GM19452 (cell line): ENCODE data around the gene FAM118B.

Experiments used
- ATAC-seq: cut with Tn5 transposase; IDR thresholded peaks from one replicate; pipeline ENCODE4 v1.9.1; 2021; ENCODE audit not compliant: unreplicated experiment

FAM118B gene

DNA sequence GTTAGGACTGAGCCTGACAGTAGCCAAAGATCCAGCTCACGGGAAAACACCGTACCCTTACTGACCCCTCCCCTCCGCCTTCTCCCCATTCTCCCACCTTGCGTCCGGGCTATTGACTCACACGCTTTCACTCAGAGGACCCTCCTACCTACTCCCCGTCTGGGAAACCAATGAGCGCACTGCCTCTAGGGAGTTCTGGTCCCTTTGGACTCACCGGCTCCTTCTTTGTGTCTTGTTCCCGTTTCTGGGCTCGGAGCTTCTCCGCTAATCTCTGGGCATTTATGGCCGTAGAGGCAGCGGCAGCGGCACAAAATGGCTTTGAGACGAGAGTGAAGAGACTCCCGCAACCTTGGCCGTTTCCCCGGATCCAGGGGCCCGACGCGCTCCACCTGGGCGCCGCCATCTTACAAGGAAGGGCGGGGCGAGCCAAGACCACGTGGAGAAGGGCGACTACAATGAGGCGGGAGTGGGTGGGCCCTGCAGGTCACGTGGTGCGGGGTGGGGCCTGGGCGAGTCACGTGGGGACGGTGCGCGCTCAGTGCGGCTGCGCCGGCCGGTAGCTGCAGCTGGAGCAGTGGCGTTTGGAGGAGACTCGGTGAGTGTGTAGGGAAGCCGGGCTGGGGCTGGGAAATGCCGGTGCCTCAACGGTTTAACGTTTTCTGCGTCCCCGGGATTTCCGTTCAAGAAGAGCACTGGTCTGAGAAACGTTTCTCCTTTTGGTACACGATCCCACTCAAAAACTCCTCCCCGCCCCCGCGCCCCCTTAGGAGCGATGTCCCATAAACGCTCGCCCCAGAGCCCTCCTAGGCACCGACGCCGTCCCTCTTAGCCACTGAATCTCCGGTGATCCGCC, at the start of gene FAM118B, which contains the start of gene RPUSD4:
Gene FAM118B, plus strand, starts transcription at position 547 of the 853 bp plus-strand sequence. CDS start 23,220 bp downstream, outside the sequence.
Gene RPUSD4, minus strand, starts transcription at position 415 of the 853 bp plus-strand sequence. Its CDS starts 12 bp downstream, at position 403.
- peak; percentile 96 for ATAC-seq

- no peak for ATAC-seq
Observed at GRCh38 chr11:126162306-126163030, 49.1 kb upstream of the FAM118B start.

- ATAC-seq = no peak
Observed at GRCh38 chr11:126163074-126163700, 48.4 kb upstream of the FAM118B start.

DNA sequence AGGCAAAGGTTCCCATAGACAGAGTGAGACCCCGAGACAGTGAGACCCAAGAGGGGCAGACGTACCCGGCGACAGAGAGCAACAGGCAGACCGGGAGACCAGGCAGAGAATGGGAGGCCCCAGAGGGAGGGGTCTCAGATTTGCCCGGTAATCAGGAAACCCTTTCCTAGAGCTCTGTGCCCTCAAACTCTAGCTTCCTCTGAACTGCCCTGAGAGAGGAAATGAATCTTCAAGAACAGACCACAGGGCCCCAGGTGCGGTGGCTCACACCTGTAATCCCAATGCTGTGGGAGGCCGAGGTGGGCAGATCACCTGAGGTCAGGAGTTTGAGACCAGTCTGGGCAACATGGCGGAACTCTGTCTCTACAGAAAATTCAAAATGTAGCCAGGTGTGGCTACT, 47.8 kb upstream of the FAM118B start:
- ATAC-seq = no peak

DNA sequence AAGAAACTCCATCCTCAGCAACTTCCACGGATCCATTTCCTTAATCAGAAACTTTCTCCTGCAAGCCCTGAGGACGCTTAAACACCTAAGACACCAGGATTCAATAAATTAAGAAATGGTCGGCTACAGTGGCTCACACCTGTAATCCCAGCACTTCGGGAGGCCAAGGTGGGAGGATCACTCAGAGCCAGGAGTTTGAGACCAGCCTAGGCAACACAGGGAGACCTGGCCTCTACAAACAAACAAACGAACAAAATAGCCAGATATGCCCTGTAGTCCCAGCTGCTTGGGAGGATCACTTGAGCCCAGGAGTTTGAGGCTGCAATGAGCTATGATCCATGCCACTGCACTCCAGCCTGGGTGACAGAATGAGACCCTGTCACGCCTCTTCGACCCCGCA, 46.8 kb upstream of the FAM118B start:
- ATAC-seq = no peak

DNA sequence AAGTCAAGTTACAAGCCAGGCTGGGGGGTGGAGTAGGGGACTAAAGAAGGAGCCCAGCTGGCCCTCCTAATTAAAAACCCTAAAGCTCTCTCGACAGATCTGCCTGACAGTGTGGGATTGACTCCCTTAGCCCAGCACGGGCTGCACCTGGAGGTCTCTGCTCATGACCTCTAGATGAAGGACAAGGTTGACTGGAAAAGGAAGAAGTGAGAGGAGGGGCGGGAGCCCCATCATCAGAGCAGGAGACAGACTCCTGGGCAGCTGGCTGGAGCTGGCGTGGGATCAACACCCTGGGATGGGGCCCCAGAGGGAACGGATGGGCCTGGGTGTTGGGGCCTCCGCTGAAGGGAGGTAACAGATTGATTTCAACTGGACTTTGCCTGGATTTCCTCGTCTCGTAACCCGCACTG, 46.3 kb upstream of the FAM118B start:
- ATAC-seq = no peak

GRCh38 chr11:126165757-126166156, 45.8 kb upstream of the FAM118B start:
- ATAC-seq = no peak

DNA sequence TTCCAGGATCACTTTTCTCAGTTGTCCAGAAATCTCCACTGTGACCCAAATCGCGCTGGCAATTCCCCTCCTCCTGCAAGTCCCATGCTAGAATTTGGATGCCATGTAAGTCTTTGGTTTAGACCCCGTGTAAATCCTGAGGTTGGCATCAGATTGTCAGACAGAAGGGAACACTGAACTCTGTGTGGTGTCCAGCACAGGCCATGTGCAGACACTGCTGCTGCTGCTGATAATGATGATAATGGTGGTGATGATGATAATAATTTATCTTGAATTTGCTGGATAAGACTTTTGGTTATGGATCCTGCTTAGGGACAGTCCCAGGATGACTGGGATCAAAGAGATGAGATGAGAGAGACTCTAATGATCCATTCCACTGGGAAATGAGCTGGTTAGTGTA, 45.2 kb upstream of the FAM118B start:
- no peak for ATAC-seq

DNA sequence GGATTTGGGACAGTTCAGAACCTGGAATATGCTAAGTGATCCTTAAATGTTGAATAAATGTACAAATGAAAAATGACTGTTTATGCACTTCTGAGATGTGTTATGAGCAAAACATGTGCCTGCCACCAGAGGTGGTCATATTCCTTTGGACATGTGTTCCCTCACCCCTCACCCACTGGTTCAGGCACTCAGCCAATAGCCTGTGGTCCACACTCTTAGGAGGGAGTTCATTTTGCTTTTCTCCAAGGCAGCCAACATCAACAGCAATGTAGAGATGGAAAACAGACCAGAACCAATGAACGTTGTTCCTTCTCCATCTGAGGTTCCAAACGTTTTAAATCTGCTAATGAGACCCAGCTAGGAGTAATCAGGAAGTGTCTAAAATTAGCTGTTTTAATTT, 44.1 kb upstream of the FAM118B start:
- ATAC-seq = no peak

DNA sequence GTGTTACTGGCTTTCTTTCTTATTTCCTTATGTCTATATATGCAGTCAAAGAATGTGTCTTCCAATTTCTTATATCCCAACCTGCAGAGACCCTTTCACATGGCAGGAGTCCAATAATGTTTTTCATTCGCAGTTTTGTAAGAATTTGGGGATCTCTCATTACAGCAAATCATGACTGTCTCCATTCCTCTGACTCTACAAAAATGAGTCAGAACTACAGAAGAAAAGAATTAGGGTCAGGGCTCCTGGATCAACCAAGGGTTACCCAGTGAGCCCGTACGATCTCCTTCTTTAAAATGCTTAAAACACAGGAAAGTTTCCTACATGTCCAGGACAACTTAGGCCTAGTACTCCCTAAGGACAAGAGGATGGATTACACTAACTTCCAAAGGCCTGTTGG, 42.3 kb upstream of the FAM118B start:
- ATAC-seq = no peak

GRCh38 chr11:126172596-126173038, 39.0 kb upstream of the FAM118B start:
- ATAC-seq = no peak

GRCh38 chr11:126173257-126173656, 38.3 kb upstream of the FAM118B start:
- ATAC-seq = no peak

DNA sequence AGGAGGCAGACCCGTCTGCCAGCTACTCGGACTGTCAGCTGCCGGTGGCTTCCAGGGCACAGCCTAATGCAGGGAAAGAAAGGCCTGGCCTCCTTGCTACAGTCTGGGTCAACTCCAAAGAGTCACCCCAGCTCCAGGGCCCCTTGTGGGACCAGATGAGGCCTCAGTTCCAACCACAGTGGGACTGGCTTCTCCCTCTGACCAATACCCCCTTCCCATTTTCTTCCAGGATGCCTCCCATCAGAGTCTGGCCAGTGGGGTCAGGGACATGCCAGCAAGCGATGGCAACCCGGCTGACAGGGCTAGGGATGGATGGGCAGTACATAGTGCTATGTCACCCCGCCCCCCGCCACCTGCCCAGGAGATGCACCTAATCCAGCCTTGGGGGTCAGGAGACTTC, 36.8 kb upstream of the FAM118B start:
- no peak for ATAC-seq

DNA sequence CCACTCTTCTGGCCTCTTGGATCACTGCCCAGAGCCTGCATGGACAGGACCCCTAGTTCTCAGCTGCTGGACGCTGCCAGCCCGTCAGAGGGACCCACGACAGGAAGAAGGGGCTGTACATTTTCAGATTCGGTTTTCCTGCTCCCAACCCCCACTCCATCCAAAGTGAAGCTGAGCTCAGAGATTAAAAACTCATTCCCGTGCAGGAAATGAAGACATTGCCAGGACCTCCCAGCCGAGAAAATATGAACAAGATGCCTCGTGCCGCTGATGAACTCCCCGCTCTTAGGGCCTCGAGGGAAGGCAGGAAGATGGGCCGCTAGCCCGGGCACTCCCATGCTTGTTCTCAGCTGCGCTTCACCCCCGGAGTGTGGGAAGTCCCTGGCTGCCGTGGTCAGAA, 36.2 kb upstream of the FAM118B start:
- ATAC-seq = no peak

DNA sequence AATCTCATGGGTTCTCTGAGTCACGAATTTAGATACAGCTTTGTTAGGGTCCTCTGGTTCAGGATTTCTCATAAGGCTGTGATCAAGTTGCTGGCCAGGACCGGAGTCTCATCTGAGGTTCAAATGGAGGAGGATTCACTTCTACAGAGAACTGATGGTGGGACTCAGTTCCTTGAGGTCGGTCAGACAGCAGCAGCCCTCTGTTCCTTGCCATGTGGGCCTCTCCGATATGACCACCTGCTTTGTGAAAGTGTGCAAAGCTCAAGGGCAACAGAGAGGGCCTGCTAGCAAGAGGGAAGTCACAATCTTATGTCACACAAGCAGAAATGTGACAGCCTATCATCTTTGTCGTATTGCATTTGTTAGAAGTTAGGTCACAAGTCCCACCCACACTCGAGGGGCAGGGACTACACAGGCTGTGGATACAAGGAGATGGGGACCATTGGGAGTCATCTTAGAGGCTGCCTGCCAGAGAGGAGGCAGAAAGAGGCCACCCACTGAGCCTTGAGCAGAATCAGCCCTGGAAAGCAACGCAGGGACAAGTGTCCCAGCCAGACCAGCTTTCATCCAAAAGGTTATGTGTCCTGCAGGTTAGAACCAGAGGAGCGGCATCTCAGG, 34.6 kb upstream of the FAM118B start:
- no peak for ATAC-seq

- peak; percentile 75 for ATAC-seq
Observed at GRCh38 chr11:126181939-126182730, 29.4 kb upstream of the FAM118B start.

GRCh38 chr11:126182787-126183445, 28.7 kb upstream of the FAM118B start:
- no peak for ATAC-seq

DNA sequence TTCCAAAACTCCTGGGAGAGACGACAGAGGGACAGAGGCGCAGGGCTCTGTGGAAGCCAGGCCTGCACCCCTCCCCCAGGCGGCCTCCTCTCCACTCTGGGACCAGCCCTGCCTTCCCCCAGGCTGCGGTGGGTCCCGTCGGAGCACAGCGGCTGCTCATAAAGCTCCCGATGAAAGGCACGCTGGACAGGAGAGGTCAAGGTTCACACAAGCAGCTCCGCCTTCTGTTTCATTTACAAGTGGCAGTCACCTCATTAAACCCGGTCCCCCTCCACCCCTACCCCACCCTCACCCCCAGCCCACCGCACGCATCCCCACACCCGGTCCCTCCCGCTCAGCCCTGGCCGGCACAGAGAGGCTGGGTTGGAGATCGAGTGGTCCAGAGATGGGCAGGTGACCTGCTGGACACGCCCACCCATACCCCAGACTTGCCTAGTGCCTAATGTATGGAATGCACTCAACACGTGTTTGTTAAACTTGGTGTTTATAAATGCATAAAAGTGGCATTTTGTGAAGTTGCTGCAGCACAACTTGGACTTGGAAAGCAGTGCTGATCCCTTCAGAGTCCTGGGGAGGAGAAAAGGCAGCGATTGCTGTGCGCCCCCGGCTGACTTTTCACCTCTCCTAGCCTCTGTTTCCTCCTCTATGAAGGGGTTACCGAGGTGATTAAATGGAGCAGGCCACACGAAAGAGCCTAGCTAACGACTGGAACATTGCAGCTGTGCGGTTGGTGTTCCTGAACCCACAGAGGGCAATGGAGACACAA, 26.1 kb upstream of the FAM118B start:
- no peak for ATAC-seq
